H9 (cell line): ENCODE results near the gene EVI5L. TPM values are rescaled to one million over a fixed set of nuclear protein-coding genes. Genes with fewer than 3 reads are reported as not detected.

Source experiments
- DNase-seq: peaks from one replicate; pipeline ENCODE4 v3.0.0-alpha.2; 2017
- H2AFZ ChIP-seq: one replicate; pipeline ENCODE4 v1.6.1; 2013; ENCODE audit warnings: mild to moderate bottlenecking, low read length, control low read depth, moderate library complexity
- H2AK5ac ChIP-seq: 2 replicates; pipeline ENCODE4 v1.6.1; 2013; ENCODE audit warnings: low read length, control low read depth, mixed read lengths; ENCODE audit not compliant: insufficient read length
- H2BK120ac ChIP-seq: one replicate; pipeline ENCODE4 v1.6.1; 2013; ENCODE audit warnings: low read depth, mild to moderate bottlenecking, low read length, control low read depth, inconsistent platforms; ENCODE audit not compliant: poor library complexity, severe bottlenecking
- H2BK12ac ChIP-seq: 2 replicates; pipeline ENCODE4 v1.6.1; 2013; ENCODE audit warnings: low read length, control low read depth, mixed read lengths, low read depth; ENCODE audit not compliant: insufficient read length
- H2BK15ac ChIP-seq: 2 replicates; pipeline ENCODE4 v1.6.1; 2013; ENCODE audit warnings: low read depth, low read length, control low read depth
- H2BK20ac ChIP-seq: one replicate; pipeline ENCODE4 v1.6.1; 2013; ENCODE audit warnings: low read depth, mild to moderate bottlenecking, low read length, control low read depth, inconsistent platforms; ENCODE audit not compliant: poor library complexity, severe bottlenecking
- H2BK5ac ChIP-seq: 2 replicates; pipeline ENCODE4 v1.6.1; 2013; ENCODE audit warnings: low read length, control low read depth, mixed read lengths; ENCODE audit not compliant: insufficient read length
- H3K14ac ChIP-seq: 2 replicates; pipeline ENCODE4 v1.6.1; 2013; ENCODE audit warnings: low read length, control low read depth; ENCODE audit not compliant: insufficient read depth
- H3K18ac ChIP-seq: 2 replicates; pipeline ENCODE4 v1.6.1; 2013; ENCODE audit warnings: low read depth, mild to moderate bottlenecking, mixed read lengths, low read length, control low read depth; ENCODE audit not compliant: insufficient read length
- H3K23ac ChIP-seq: 2 replicates; pipeline ENCODE4 v1.6.1; 2013; ENCODE audit warnings: low read length, control low read depth, mixed read lengths, low read depth; ENCODE audit not compliant: insufficient read length
- H3K23me2 ChIP-seq: 2 replicates; pipeline ENCODE4 v1.6.1; 2013; ENCODE audit warnings: low read depth, mild to moderate bottlenecking, mixed read lengths, low read length, control low read depth; ENCODE audit not compliant: insufficient read length, poor library complexity, severe bottlenecking
- H3K27ac ChIP-seq: 2 replicates; pipeline ENCODE4 v1.5.1; 2013; ENCODE audit warnings: low read length, control low read depth, mixed read lengths, low read depth; ENCODE audit not compliant: insufficient read length
- H3K27me3 ChIP-seq: 2 replicates; pipeline ENCODE4 v1.6.1; 2013; ENCODE audit warnings: low read length, control low read depth, inconsistent platforms; ENCODE audit not compliant: insufficient read depth
- H3K4ac ChIP-seq: 2 replicates; pipeline ENCODE4 v1.6.1; 2013; ENCODE audit warnings: low read depth, mild to moderate bottlenecking, control low read depth, inconsistent platforms, low read length, moderate library complexity
- H3K4me1 ChIP-seq: 2 replicates; pipeline ENCODE4 v1.6.1; 2013; ENCODE audit warnings: low read length, control low read depth, inconsistent platforms; ENCODE audit not compliant: insufficient read depth
- H3K4me2 ChIP-seq: 2 replicates; pipeline ENCODE4 v1.6.1; 2013; ENCODE audit warnings: low read length, control low read depth, mixed read lengths; ENCODE audit not compliant: insufficient read length, insufficient read depth
- H3K56ac ChIP-seq: 2 replicates; pipeline ENCODE4 v1.6.1; 2013; ENCODE audit warnings: low read depth, mild to moderate bottlenecking, mixed read lengths, low read length, control low read depth; ENCODE audit not compliant: insufficient read length
- H3K79me1 ChIP-seq: 2 replicates; pipeline ENCODE4 v1.6.1; 2013; ENCODE audit warnings: low read depth, mild to moderate bottlenecking, moderate library complexity, low read length, control low read depth, inconsistent platforms; ENCODE audit not compliant: insufficient read depth, poor library complexity, severe bottlenecking
- H3K79me2 ChIP-seq: 2 replicates; pipeline ENCODE4 v1.6.1; 2013; ENCODE audit warnings: low read length, control low read depth, inconsistent platforms; ENCODE audit not compliant: insufficient read depth
- H3K9ac ChIP-seq: 2 replicates; pipeline ENCODE4 v1.6.1; 2013; ENCODE audit warnings: low read length, control low read depth, mixed read lengths; ENCODE audit not compliant: insufficient read length; ENCODE audit errors: extremely low read depth
- H3K9me3 ChIP-seq: one replicate; pipeline ENCODE4 v1.6.1; 2013; ENCODE audit warnings: low read depth, low read length, inconsistent platforms; ENCODE audit not compliant: control insufficient read depth
- H3T11ph ChIP-seq: one replicate; pipeline ENCODE4 v1.6.1; 2013; ENCODE audit warnings: mild to moderate bottlenecking, low read length, control low read depth, inconsistent platforms
- H4K20me1 ChIP-seq: one replicate; pipeline ENCODE4 v1.6.1; 2013; ENCODE audit not compliant: control insufficient read depth, insufficient read length, insufficient read depth
- H4K5ac ChIP-seq: 2 replicates; pipeline ENCODE4 v1.6.1; 2013; ENCODE audit warnings: low read depth, mild to moderate bottlenecking, mixed read lengths, low read length, control low read depth; ENCODE audit not compliant: insufficient read length
- H4K8ac ChIP-seq: replicated peaks from 2 replicates; pipeline ENCODE4 v1.6.1; 2013; ENCODE audit warnings: low read length, control low read depth, mixed read lengths, low read depth; ENCODE audit not compliant: insufficient read length
- H4K91ac ChIP-seq: 2 replicates; pipeline ENCODE4 v1.6.1; 2013; ENCODE audit warnings: low read depth, mild to moderate bottlenecking, moderate library complexity, mixed read lengths, low read length, control low read depth; ENCODE audit not compliant: insufficient read length
- H3K27ac Mint-ChIP-seq, 3 experiments: 2 replicates in 2 of 3; 3 replicates in 1 of 3; pipeline ENCODE4 v1.8.0; 2020 to 2021; ENCODE audit warnings: mixed read lengths in 3 of 3, mild to moderate bottlenecking in 1 of 3, moderate library complexity in 1 of 3
- H3K27me3 Mint-ChIP-seq: 2 replicates; pipeline ENCODE4 v1.8.0; 2021; ENCODE audit warnings: low read depth, mild to moderate bottlenecking, moderate library complexity, mixed read lengths
- H3K36me3 Mint-ChIP-seq, 3 experiments: 2 replicates in 2 of 3; 3 replicates in 1 of 3; pipeline ENCODE4 v1.8.0; 2020 to 2021; ENCODE audit warnings: low read depth in 3 of 3, mixed read lengths in 3 of 3; ENCODE audit not compliant: insufficient read depth in 1 of 3
- H3K4me1 Mint-ChIP-seq, 2 experiments: 2 replicates each; pipeline ENCODE4 v1.8.0; 2020; ENCODE audit warnings: mixed read lengths in 2 of 2
- H3K4me3 Mint-ChIP-seq, 2 experiments: 2 replicates in 1 of 2; 3 replicates in 1 of 2; pipeline ENCODE4 v1.8.0; 2020 to 2021; ENCODE audit warnings: mild to moderate bottlenecking in 2 of 2, mixed read lengths in 2 of 2, moderate library complexity in 1 of 2
- H3K9me3 Mint-ChIP-seq, 2 experiments: 2 replicates in 1 of 2; 3 replicates in 1 of 2; pipeline ENCODE4 v1.8.0; 2020; ENCODE audit warnings: mild to moderate bottlenecking in 2 of 2, mixed read lengths in 2 of 2, moderate library complexity in 1 of 2
- CTCF ChIP-seq: fragments of 200-600 bp; sonication (generic); conservative IDR thresholded peaks from 3 replicates; pipeline ENCODE4 v1.8.0; 2021; ENCODE audit warnings: antibody characterized with exemption, mild to moderate bottlenecking
- WGBS: extraction: QIAGEN DNeasy Blood & Tissue Kit; methylation state at CpG from one replicate; pipeline ENCODE4 v1.1.7; 2013; ENCODE audit warnings: missing lambda C conversion rate, low lambda C conversion rate, mixed read lengths; ENCODE audit not compliant: insufficient read length; ENCODE audit errors: extremely low coverage; 5-methylcytosine and 5-hydroxymethylcytosine counted together
- total RNA-seq: library from RNA; stranded (reverse); gene quantifications from 2 replicates; pipeline ENCODE4 v1.2.1, GENCODE V29; 2021

EVI5L gene
- total RNA-seq, 1 experiment from 2014 or later = 7.1 TPM

GRCh38 chr19:7843521-7843920 is 13.5 kb downstream of the EVI5L start:
- Histone ChIP-seq H3K18ac (no peak overlapping the region), H2BK20ac (no peak overlapping the region), H3K9me3 (no peaks in the 10 kb centered on the region), H3K4ac (no peak overlapping the region), H3K79me2 (no peaks in the 10 kb centered on the region), H3K27me3 (no peaks in the 10 kb centered on the region), H2BK120ac (no peak overlapping the region), H2BK12ac (no peak overlapping the region), H3K56ac (no peak overlapping the region), H4K91ac (no peak overlapping the region), H4K20me1 (peaks cover 5% of the 10 kb centered on the region), H2BK5ac (no peak overlapping the region), H2AFZ (no peak overlapping the region), H3K14ac (no peak overlapping the region), H3K9ac (no peak overlapping the region), H3K23me2 (no peaks in the 10 kb centered on the region), H4K8ac (no peak overlapping the region), H3K79me1 (no peaks in the 10 kb centered on the region), H3K27ac (no peak overlapping the region), H4K5ac (no peak overlapping the region), H3K23ac (no peak overlapping the region), H3K4me1 (no peaks in the 10 kb centered on the region), H2AK5ac (no peak overlapping the region), H3K4me2 (no peak overlapping the region), H3T11ph (no peak overlapping the region), H2BK15ac (no peak overlapping the region)
- H3K27me3 Mint-ChIP-seq = peaks cover 27% of the 10 kb centered on the region
- no peaks in the 10 kb centered on the region for H3K4me1 Mint-ChIP-seq
- H3K27ac Mint-ChIP-seq = no peak overlapping the region
- no peak for DNase-seq
- TF ChIP-seq CTCF = no peak
- no peak overlapping the region for H3K4me3 Mint-ChIP-seq
- WGBS = 100% methylated on average over 1 of the region's 6 CpGs
- peaks cover 0 to 3% of the 10 kb centered on the region in 2 experiments; a peak in 1 of 5 replicates for H3K9me3 Mint-ChIP-seq
- H3K36me3 Mint-ChIP-seq = no peaks in the 10 kb centered on the region
